ENCODE results near the gene ATP6V1B1.

Gene ATP6V1B1

DNA sequence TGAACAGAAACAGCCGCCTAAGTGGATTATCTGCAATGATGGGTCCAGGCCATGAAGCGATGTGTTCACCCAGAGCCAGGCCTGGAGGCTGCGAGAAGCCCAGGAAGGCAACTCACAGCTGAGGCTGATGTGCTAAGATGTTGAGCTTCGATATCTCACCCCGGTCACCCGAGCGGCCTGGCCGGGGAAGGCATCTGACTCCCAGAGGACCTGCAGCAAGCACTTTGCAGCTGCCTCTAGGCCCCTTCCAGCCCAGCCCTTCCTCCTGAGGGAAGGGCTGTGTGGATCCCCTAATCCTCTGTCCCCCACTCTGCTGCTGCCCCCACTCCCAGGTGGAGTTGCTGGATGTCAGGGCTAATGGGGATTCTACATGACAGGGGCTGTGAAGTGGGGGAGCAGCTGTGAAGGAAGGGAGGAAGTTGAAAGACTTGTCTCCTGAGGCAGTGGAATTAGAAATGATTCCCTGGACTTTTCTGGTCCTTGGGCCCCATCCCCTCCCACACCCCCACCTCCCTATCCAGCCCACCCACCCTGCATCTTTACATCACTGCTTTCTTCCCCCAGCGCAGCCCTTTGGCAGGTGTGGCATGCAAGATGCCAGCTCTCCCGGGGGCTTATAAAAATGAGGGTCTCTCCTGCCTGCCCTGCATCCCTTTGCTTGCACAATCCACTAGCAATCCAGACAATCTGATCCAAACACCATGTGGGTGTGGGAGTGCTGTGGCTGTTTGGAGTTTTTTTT, 4.3 kb downstream of the ATP6V1B1 start:
- Mint-ChIP-seq H3K27me3 (peaks cover 55% of the 10 kb centered on the region), H3K9me3 (no peaks in the 10 kb centered on the region), H3K4me1 (ENCODE audit: low read depth) (peaks cover 10% of the 10 kb centered on the region), H3K4me3 (no peak overlapping the region), H3K27ac (no peak overlapping the region), H3K36me3 (ENCODE audit: low read depth) (no peaks in the 10 kb centered on the region)
- intact Hi-C loops (cut with micrococcal nuclease), result loop anchor here (10.0 kb wide), 2 partner anchors 285 to 635 kb away; partner anchors contain the start of gene FAM136A

DNA sequence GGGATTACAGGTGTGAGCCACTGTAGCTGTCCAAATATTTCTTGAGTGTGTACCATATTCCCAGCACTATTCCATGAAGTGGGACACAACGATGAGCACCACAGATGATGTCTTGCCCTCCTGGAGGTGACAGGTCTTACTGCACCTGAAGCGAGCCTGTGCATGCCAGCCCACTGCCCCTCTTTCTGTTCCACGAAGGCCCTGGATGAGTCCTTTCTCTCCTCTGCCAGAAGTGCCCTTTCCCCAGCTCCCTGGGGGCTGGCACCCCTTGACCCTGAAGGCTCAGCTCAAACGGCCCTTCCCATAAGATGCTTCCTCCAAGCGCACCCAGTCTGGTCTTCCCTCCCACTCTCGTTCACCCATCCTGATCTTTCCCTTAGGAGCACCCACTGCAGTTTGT, 5.5 kb downstream of the ATP6V1B1 start:
- no peaks in the 10 kb centered on the region for H3K36me3 Mint-ChIP-seq (ENCODE audit: low read depth)
- H3K27ac Mint-ChIP-seq, result no peak overlapping the region
- H3K9me3 Mint-ChIP-seq, result no peaks in the 10 kb centered on the region
- intact Hi-C loops (cut with micrococcal nuclease), result loop anchor here (10.0 kb wide), 2 partner anchors 286 to 636 kb away; partner anchors contain the start of gene FAM136A
- peaks cover 53% of the 10 kb centered on the region for H3K27me3 Mint-ChIP-seq
- no peak overlapping the region for H3K4me3 Mint-ChIP-seq
- H3K4me1 Mint-ChIP-seq (ENCODE audit: low read depth), result peaks cover 15% of the 10 kb centered on the region

DNA sequence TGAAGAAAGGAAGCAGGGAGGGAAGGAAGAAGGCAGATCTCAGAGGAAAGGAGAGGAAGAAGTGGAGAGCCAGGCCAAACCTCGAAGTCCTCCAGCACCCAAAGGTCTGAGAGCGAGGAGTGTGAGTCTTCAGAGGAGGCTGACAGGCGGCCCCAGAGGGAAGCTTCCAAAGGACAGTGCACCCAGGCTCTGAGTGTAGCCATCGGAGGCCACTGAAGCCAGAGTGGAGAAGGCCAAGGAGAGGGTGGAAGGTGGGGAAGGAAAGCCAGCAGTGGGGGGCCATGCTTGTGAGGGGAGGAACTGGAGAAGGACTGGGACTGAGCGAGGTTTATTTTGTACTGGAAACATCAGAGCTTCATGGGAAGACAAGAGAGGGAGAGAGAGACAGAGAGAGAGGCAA, 6.0 kb downstream of the ATP6V1B1 start:
- Mint-ChIP-seq H3K9me3 (no peaks in the 10 kb centered on the region), H3K4me3 (no peak overlapping the region), H3K4me1 (ENCODE audit: low read depth) (peaks cover 15% of the 10 kb centered on the region), H3K27ac (no peak overlapping the region), H3K36me3 (ENCODE audit: low read depth) (no peaks in the 10 kb centered on the region), H3K27me3 (peaks cover 53% of the 10 kb centered on the region)
- intact Hi-C loops (cut with micrococcal nuclease), result loop anchor here (10.0 kb wide), 2 partner anchors 287 to 637 kb away; partner anchors contain the start of gene FAM136A

DNA sequence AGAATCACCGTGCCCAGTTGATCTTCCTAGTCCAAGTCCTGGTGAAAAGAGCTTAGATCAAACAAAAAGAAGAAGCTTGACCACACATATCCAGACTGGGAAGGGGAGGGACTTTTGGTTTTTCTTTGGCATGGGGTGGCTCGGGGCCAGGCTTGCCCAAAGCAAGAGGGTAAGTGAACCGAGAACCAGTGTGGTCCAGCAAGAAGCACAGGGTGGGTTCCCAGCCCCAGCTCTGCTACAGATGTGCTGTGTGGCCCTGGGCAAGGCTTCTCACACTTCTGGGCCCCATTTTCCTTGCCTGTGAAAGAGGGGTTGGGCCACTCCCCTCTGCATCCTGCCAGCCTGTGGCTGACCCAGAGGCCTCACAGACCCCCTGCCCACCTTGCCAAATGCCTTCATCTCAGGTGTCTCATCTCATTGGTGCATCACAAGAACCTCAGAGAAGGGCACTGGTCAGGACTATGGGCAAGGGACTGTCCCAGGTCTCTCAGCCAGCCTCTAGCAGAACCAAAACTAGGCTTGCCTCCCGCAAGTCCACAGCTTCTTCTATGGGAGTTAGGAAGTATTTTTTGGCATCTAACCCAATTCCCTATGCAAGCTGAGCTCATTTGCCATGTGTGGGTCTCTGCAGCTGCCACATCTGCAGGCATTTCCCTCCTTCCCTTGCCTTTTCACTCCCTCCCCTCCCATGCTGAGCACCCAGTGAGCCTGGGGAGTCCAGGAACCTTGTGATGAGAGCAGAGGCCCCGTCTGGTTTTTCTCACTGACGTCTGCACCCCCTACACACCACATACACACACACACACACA, 6.9 kb downstream of the ATP6V1B1 start:
- Mint-ChIP-seq H3K9me3 (no peaks in the 10 kb centered on the region), H3K4me1 (ENCODE audit: low read depth) (peaks cover 10% of the 10 kb centered on the region), H3K36me3 (ENCODE audit: low read depth) (no peaks in the 10 kb centered on the region), H3K27ac (no peak overlapping the region), H3K27me3 (peaks cover 61% of the 10 kb centered on the region), H3K4me3 (no peak overlapping the region)
- intact Hi-C loops (cut with micrococcal nuclease), result loop anchor here (10.0 kb wide), 2 partner anchors 288 to 638 kb away; partner anchors contain the start of gene FAM136A

DNA sequence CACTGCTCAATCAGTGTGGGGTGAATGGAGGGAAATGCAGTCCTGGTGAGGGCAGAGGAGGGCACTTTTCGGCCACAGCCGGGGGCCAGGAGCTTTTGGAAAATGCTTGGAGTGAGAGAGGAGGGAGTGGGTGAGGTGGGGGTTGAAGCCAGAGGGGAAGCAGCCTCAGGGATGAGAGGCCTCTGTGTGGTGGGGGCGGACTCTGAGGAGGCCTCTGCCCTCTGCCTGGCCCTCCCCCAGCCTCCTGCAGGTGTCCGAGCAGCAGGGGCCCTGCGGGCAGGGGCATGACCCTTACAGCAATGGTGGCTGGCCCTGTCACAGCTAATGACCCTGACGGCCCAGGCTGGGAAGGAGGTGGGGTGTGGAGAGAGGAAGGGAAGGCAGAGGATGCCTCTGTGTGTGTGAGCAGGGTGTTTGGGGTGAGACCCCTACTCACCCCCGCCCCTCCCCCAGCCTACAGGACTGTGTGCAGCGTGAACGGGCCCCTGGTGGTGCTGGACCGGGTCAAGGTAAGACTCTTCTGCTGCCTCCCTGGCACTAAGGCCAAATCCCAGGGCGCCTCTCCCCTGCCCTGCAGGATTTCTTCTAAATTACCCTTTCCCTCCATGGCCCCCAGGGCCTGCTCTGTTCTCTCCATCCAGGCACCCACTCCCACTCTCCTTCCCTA, 7.6 kb downstream of the ATP6V1B1 start:
- Mint-ChIP-seq H3K36me3 (ENCODE audit: low read depth) (no peaks in the 10 kb centered on the region), H3K27ac (no peak overlapping the region), H3K4me3 (no peak overlapping the region), H3K9me3 (no peaks in the 10 kb centered on the region), H3K27me3 (peaks cover 63% of the 10 kb centered on the region), H3K4me1 (ENCODE audit: low read depth) (peaks cover 16% of the 10 kb centered on the region)
- intact Hi-C loops (cut with micrococcal nuclease), result loop anchor here (10.0 kb wide), 2 partner anchors 289 to 639 kb away; partner anchors contain the start of gene FAM136A

DNA sequence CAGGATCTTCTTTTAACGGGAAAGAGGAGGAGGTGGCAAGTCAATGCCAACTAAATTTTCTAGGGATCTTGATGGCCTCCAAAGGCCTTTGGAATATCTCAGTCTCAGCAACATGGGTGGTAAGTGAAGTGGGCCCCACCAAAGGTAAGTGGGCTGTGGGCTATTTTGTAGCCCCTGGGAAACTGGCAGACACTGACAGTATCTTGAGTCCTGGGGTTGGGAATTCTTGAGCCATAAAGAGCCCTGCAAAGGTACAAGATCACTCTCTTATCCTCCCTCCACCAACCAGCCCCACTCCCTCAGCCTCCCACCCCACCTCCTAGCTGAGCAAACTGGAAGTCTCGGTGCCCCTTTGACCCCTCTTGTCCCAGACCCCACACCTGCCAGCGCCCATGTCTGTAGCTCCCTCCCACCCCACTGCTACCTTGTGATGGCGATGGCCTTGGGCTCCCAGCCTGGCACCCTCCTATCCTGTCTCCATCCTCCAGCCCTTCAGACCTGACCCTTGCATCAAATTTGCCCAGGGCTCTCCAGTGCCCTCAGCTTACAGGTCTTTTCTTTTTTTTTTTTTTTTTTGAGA, 8.5 kb downstream of the ATP6V1B1 start:
- Mint-ChIP-seq H3K9me3 (no peaks in the 10 kb centered on the region), H3K4me1 (ENCODE audit: low read depth) (peaks cover 21% of the 10 kb centered on the region), H3K36me3 (ENCODE audit: low read depth) (no peaks in the 10 kb centered on the region), H3K27me3 (peaks cover 61% of the 10 kb centered on the region), H3K4me3 (no peak overlapping the region), H3K27ac (no peak overlapping the region)
- intact Hi-C loops (cut with micrococcal nuclease), result loop anchor here (10.0 kb wide), 2 partner anchors 289 to 639 kb away; partner anchors contain the start of gene FAM136A

DNA sequence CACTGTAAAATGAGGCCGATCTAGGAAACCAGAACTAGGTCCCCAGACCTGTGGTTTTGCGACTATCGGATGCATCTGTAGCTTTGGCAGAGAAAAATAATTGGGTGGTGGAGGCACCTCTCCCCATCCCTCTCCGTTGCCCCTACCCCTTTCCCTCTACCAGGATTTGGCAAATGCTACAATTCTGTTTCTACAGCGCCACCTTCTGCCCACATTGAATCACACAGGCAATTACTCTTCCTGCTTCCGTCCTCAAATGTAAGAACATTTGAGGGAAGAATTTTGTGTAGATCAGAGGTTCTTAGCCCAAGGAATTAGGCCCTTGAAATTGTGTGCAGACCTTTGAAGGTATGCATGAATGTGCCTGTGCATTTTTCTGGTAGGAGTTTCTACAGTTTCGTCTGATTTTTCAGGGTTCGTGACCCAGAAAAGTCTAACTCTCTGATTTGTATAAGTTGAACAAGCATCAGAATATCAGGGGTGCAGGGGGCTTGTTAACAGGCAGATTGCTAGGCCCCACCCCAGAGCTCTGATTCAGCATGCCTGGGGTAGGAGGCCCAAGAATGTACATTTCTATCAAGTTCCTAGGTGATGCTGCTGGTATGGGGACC, 11.2 kb downstream of the ATP6V1B1 start:
- intact Hi-C loops (cut with micrococcal nuclease), result loop anchor here (1.0 to 10.0 kb wide), 4 partner anchors 76 to 642 kb away; partner anchors contain the start of gene FAM136A
- no peaks in the 10 kb centered on the region for H3K9me3 Mint-ChIP-seq
- H3K27me3 Mint-ChIP-seq, result peaks cover 55% of the 10 kb centered on the region
- H3K4me3 Mint-ChIP-seq, result no peak overlapping the region
- H3K36me3 Mint-ChIP-seq (ENCODE audit: low read depth), result no peaks in the 10 kb centered on the region
- no peak overlapping the region for H3K27ac Mint-ChIP-seq
- H3K4me1 Mint-ChIP-seq (ENCODE audit: low read depth), result peaks cover 21% of the 10 kb centered on the region

DNA sequence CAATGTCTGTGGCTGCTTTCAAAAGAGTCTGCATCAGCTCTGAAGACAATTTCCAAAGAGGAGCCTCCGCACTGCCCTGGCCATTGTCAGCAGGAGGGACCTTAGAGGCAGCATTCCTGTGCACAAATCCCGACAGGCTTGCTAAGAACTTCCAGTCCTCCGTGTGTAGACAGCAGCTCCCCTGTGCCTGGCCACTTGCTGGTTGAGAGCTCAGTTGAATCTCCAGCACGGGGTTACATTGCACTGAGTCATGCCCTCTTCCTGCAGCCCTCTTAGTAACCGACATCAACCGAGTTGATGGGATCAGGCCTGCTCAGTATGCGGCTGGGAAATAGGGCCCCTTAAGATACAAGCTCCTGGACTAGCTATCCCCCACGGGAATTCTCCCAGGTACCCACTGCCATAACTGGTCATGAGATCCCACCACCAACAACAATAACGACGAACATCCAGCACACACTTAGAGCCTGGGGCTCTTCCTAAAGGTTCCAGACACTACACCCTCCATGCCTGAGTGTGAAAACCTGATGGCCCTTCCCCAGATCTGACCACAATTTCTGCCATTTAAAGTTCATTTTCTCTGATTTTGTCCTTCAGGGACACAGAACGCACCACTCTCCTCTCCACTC, 12.0 kb downstream of the ATP6V1B1 start:
- H3K4me3 Mint-ChIP-seq, result no peak overlapping the region
- H3K27ac Mint-ChIP-seq, result no peak overlapping the region
- intact Hi-C loops (cut with micrococcal nuclease), result loop anchor here (1.0 to 10.0 kb wide), 4 partner anchors 77 to 643 kb away; partner anchors contain the start of gene FAM136A
- H3K9me3 Mint-ChIP-seq, result no peaks in the 10 kb centered on the region
- H3K27me3 Mint-ChIP-seq, result peaks cover 59% of the 10 kb centered on the region
- H3K4me1 Mint-ChIP-seq (ENCODE audit: low read depth), result peaks cover 21% of the 10 kb centered on the region
- no peaks in the 10 kb centered on the region for H3K36me3 Mint-ChIP-seq (ENCODE audit: low read depth)

DNA sequence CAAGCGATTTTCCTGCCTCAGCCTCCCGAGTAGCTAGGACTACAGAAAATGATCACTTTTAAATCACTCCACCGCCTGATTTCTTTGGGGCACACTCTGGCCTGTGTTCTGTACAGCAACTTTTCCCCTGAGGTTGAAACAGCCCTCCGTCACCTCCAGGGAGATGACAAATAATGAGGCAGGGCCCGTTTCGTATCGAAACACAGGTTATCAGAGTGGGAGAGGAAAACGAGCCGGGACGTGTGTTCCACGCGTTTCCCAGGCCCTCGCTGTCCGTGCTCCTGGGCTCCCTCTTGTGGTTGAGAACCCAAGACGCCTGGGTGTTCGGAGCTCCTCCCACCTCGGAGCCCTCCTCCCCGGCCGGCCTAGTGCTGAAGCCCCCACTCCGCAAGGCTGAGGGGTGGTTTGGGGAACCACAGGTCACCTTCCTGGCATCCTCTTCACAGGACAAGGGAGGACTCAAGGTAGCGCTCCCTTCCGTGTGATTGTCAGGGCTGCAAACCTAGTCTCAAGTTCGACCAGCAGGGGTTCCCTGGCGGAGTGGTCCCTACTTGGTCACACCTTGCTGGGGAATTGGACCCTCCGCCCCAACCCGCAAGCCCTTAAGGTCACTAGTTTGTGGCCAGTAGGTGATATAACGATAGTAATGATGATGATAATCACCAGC, 12.8 kb downstream of the ATP6V1B1 start:
- intact Hi-C loops (cut with micrococcal nuclease), result loop anchor here (10.0 kb wide), 2 partner anchors 294 to 644 kb away; partner anchors contain the start of gene FAM136A
- no peak overlapping the region for H3K27ac Mint-ChIP-seq
- no peaks in the 10 kb centered on the region for H3K36me3 Mint-ChIP-seq (ENCODE audit: low read depth)
- peaks cover 16% of the 10 kb centered on the region for H3K4me1 Mint-ChIP-seq (ENCODE audit: low read depth)
- H3K4me3 Mint-ChIP-seq, result peak overlapping the region; percentile 61
- H3K9me3 Mint-ChIP-seq, result no peaks in the 10 kb centered on the region
- peaks cover 62% of the 10 kb centered on the region for H3K27me3 Mint-ChIP-seq

DNA sequence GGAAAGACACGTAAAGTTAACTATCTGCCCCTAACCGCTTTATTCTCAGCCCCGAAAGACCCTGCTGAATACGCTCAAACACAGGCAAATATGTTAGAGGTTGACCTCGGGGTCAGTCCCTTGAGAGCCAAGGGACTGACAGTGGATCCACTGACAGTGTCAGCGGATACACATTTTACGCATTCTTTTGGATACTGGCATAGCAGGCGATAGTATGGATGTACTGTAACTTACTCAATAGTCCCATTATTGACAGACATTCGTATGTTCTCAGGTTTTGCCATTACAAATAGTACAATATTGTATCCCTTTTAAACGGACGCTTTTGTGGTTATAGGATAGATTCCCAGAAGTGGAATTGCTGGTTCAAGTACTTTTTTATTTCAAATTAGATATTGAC, 13.4 kb downstream of the ATP6V1B1 start:
- intact Hi-C loops (cut with micrococcal nuclease), result loop anchor here (10.0 kb wide), 2 partner anchors 294 to 644 kb away; partner anchors contain the start of gene FAM136A
- Mint-ChIP-seq H3K27ac (no peak overlapping the region), H3K9me3 (no peaks in the 10 kb centered on the region), H3K36me3 (ENCODE audit: low read depth) (no peaks in the 10 kb centered on the region), H3K4me3 (no peak overlapping the region), H3K4me1 (ENCODE audit: low read depth) (peaks cover 16% of the 10 kb centered on the region), H3K27me3 (peaks cover 64% of the 10 kb centered on the region)

DNA sequence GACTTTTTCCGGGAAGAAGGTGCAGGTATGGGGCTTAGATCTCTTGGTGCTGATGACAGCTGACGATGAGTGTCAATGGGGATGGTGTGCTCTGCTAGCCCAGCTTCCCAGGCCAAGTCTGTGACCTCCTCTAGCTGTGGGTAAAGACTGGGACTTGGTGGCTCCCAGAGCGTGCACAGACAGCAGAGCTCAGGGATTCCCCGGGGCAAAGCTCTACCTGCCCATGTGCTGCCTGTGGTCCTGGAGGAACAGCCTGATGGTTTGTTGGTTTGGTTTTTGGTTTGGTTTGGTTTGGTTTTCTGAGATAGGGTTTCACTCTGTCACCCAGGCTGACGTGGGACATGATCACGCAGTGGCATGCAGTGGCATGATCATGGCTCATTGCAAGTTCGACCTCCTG, 19.2 kb downstream of the ATP6V1B1 start:
- Mint-ChIP-seq H3K4me1 (ENCODE audit: low read depth) (no peaks in the 10 kb centered on the region), H3K27ac (no peak overlapping the region), H3K36me3 (ENCODE audit: low read depth) (no peaks in the 10 kb centered on the region), H3K9me3 (no peaks in the 10 kb centered on the region), H3K4me3 (no peak overlapping the region), H3K27me3 (peaks cover 42% of the 10 kb centered on the region)
- intact Hi-C loops (cut with micrococcal nuclease), result no loop called here

DNA sequence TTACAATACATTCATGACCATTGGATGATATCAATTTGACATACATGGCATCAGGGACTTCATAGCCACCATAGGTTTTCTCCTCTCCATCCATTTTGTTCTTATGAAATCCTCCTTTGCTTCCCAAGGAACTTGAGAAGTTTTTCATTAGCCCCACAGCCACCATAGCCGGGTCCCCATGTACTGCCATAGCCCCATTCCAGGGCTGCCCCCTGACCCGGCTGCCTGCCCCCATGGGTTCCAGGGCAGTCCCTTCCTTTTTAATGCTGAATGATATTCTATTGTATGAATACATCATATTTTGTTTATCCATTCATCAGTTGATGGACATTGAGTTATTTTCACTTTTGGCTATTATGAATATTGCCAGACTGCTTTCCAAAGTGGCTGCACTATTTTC, 20.4 kb downstream of the ATP6V1B1 start:
- Mint-ChIP-seq H3K27me3 (peaks cover 45% of the 10 kb centered on the region), H3K9me3 (no peaks in the 10 kb centered on the region), H3K36me3 (ENCODE audit: low read depth) (no peaks in the 10 kb centered on the region), H3K4me1 (ENCODE audit: low read depth) (no peaks in the 10 kb centered on the region), H3K27ac (no peak overlapping the region), H3K4me3 (no peak overlapping the region)
- intact Hi-C loops (cut with micrococcal nuclease), result no loop called here
